A549 (cell line): ENCODE measurements around the gene CEP85L. TPM values are rescaled to one million over a fixed set of nuclear protein-coding genes. Genes with fewer than 3 reads are reported as not detected.
A peak's percentile ranks its signal among the peaks of the same experiment; 100 is the strongest.

Experiments
- ATAC-seq, 2 experiments: fragments of 200-7000 bp in 1 of 2; fragments of >200 bp in 1 of 2; cut with Nextera tagmentation in 1 of 2; cut with Tn5 transposase in 1 of 2; 3 replicates each; pipeline versions ENCODE4 v1.8.0 to v1.9.1; 2018 to 2020; ENCODE audit warnings: mild to moderate bottlenecking in 1 of 2, moderate library complexity in 1 of 2
- CTCF ChIA-PET: fragments of 300-600 bp; sonication (Branson Sonifier 250); formaldehyde crosslinking; extraction: SDS; loops from one replicate; lab custom pipeline; 2021; ENCODE audit warnings: antibody characterized with exemption, inconsistent platforms; lab: Yijun Ruan, JAX
- POLR2A ChIA-PET: fragments of 350-600 bp; formaldehyde crosslinking; extraction: SDS; loops from one replicate; lab custom pipeline; 2021; ENCODE audit warnings: antibody characterized with exemption, inconsistent platforms; lab: Yijun Ruan, JAX
- DNase-seq, 2 experiments: peaks; one replicate each; pipeline versions ENCODE4 v3.0.0 to v3.0.0-alpha.2; 2011 to 2016; ENCODE audit warnings: low read depth in 1 of 2, low spot score in 1 of 2
- FAIRE-seq: peaks from 2 replicates; lab custom pipeline; 2011; peaks lifted over from hg19 to GRCh38; lab: Jason Lieb, UNC
- H3K27ac ChIP-seq, 2 experiments: fragments of >200 bp; sonication (Bioruptor Twin); formaldehyde crosslinking; 3 replicates each; pipeline ENCODE4 v1.5.1; 2016 to 2017
- H3K4me1 ChIP-seq: fragments of >200 bp; sonication (Bioruptor Twin); formaldehyde crosslinking; 3 replicates; pipeline ENCODE4 v1.6.1; 2016
- H3K4me2 ChIP-seq: fragments of >200 bp; sonication (Bioruptor Twin); formaldehyde crosslinking; 3 replicates; pipeline ENCODE4 v1.6.1; 2016
- H3K4me3 ChIP-seq: fragments of >200 bp; sonication (Bioruptor Twin); formaldehyde crosslinking; 3 replicates; pipeline ENCODE4 v1.5.1; 2016
- H3K9me3 ChIP-seq: fragments of >200 bp; sonication (Bioruptor Twin); formaldehyde crosslinking; 3 replicates; pipeline ENCODE4 v1.6.1; 2016
- CEBPB ChIP-seq, 2 experiments: fragments of >200 bp in 1 of 2; sonication (Bioruptor Twin) in 1 of 2; formaldehyde crosslinking in 1 of 2; IDR thresholded peaks; 2 replicates each; pipeline ENCODE4 v1.6.1; 2012 to 2016
- CTCF ChIP-seq: fragments of >200 bp; sonication (Bioruptor Twin); formaldehyde crosslinking; IDR thresholded peaks from 3 replicates; pipeline ENCODE4 v1.5.1; 2016
- FOSB ChIP-seq: fragments of 250-450 bp; sonication (Bioruptor Pico); IDR thresholded peaks from 2 replicates; pipeline ENCODE4 v1.5.0; 2020; ENCODE audit warnings: mild to moderate bottlenecking, moderate library complexity
- FOSL2 ChIP-seq, 2 experiments: fragments of 450-650 bp in 1 of 2; fragments of >200 bp in 1 of 2; sonication (Bioruptor Twin) in 1 of 2; formaldehyde crosslinking; IDR thresholded peaks; 2 replicates each; pipeline versions ENCODE4 v1.5.0 to v1.6.1; 2016 to 2020; ENCODE audit warnings: mild to moderate bottlenecking in 1 of 2, moderate library complexity in 1 of 2
- HDAC2 ChIP-seq: fragments of 200-600 bp; sonication (generic); IDR thresholded peaks from 2 replicates; pipeline ENCODE4 v1.6.1; 2016
- JUNB ChIP-seq: fragments of >200 bp; sonication (Bioruptor Twin); formaldehyde crosslinking; IDR thresholded peaks from 2 replicates; pipeline ENCODE4 v1.6.1; 2016
- KDM1A ChIP-seq: fragments of 200-600 bp; sonication (generic); IDR thresholded peaks from 2 replicates; pipeline ENCODE4 v1.6.1; 2016; ENCODE audit warnings: low read depth, mild to moderate bottlenecking
- KDM5A ChIP-seq: fragments of 200-600 bp; sonication (generic); IDR thresholded peaks from 2 replicates; pipeline ENCODE4 v1.6.1; 2016; ENCODE audit warnings: antibody characterized with exemption, mild to moderate bottlenecking
- MAX ChIP-seq: IDR thresholded peaks from 2 replicates; pipeline ENCODE4 v1.6.1; 2012
- MYC ChIP-seq: IDR thresholded peaks from 2 replicates; pipeline ENCODE4 v1.6.1; 2012; ENCODE audit warnings: mild to moderate bottlenecking, inconsistent platforms, low read length, improper control_type of control experiment, borderline replicate concordance
- NFE2L2 ChIP-seq: fragments of 150-350 bp; conservative IDR thresholded peaks from 2 replicates; pipeline ENCODE4 v1.6.1; 2014; ENCODE audit warnings: low read length
- PHF8 ChIP-seq: fragments of 200-600 bp; sonication (generic); IDR thresholded peaks from 2 replicates; pipeline ENCODE4 v1.6.1; 2016; ENCODE audit warnings: low read depth, mild to moderate bottlenecking, antibody characterized with exemption, moderate library complexity, borderline replicate concordance
- RAD21 ChIP-seq, 2 experiments: fragments of >200 bp in 1 of 2; sonication (Bioruptor Twin) in 1 of 2; formaldehyde crosslinking in 1 of 2; IDR thresholded peaks in 1 of 2; conservative IDR thresholded peaks in 1 of 2; 2 replicates in 1 of 2; 3 replicates in 1 of 2; pipeline ENCODE4 v1.6.1; 2012 to 2018; ENCODE audit warnings: inconsistent platforms in 1 of 2
- RARB ChIP-seq: fragments of 250-450 bp; sonication (Bioruptor Pico); IDR thresholded peaks from 2 replicates; pipeline ENCODE4 v1.8.0; 2021; ENCODE audit warnings: mild to moderate bottlenecking, moderate library complexity
- SMC3 ChIP-seq: fragments of >200 bp; sonication (Bioruptor Twin); formaldehyde crosslinking; IDR thresholded peaks from 3 replicates; pipeline ENCODE4 v1.6.1; 2018; ENCODE audit warnings: inconsistent platforms
- TFCP2L1 ChIP-seq: fragments of 250-450 bp; sonication (Bioruptor Pico); IDR thresholded peaks from 2 replicates; pipeline ENCODE4 v1.5.0; 2021; ENCODE audit warnings: mild to moderate bottlenecking
- ZSCAN20 ChIP-seq: fragments of 250-450 bp; sonication (Bioruptor Pico); IDR thresholded peaks from 2 replicates; pipeline ENCODE4 v1.8.0; 2022; ENCODE audit warnings: mild to moderate bottlenecking, moderate library complexity
- WGBS: methylation state at CpG from one replicate; pipeline ENCODE4 v1.1.6; 2017; ENCODE audit errors: missing lambda C conversion rate; 5-methylcytosine and 5-hydroxymethylcytosine counted together
- polyA plus RNA-seq, 4 experiments: library from polyadenylated mRNA; depleted of rRNA in 3 of 4; stranded (reverse); fragments of >200 nt; fragmentation: RNase III in 1 of 4; extraction: RNeasy Plus Mini Kit Qiagen cat#74134 plus additional on column Dnase treatment in 1 of 4; gene quantifications; 2 replicates in 3 of 4; 3 replicates in 1 of 4; pipeline ENCODE4 v1.2.3, GENCODE V29; 2011 to 2017

Gene CEP85L
- polyA plus RNA-seq, 2 of the 4 experiments (the other 2 are of a cell fraction), result 1.3 to 3.4 TPM

GRCh38 chr6:118509009-118509617, 142.3 kb downstream of the CEP85L start:
- ATAC-seq, result no peak
- Histone ChIP-seq H3K4me2 (no peak overlapping the region), H3K4me1 (no peaks in the 10 kb centered on the region), H3K9me3 (no peaks in the 10 kb centered on the region), H3K4me3 (no peak overlapping the region), H3K27ac (no peak overlapping the region)
- peak; percentile 2 to 30 for DNase-seq
- CTCF ChIA-PET, result no interaction called here
- FAIRE-seq, result no peak
- TF ChIP-seq SMC3 (peak; percentile 56), RAD21 (conservative IDR thresholded peaks at IDR 0.05 in 1 of 2, IDR thresholded peaks at IDR 0.05 in 1 of 2) (peak; percentile 65 to 67), CTCF (peak; percentile 73), NFE2L2 (no peak)
- 5% methylated on average over 3 of the region's 3 CpGs for WGBS
- POLR2A ChIA-PET, result no interaction called here

- CTCF ChIA-PET, result interaction anchor here (1.4 kb wide), 1 partner anchor 223 kb away, joined by 4 read pairs; no protein-coding TSS in a partner anchor
Measured at GRCh38 chr6:118507636-118508035, 143.8 kb downstream of the CEP85L start.

DNA sequence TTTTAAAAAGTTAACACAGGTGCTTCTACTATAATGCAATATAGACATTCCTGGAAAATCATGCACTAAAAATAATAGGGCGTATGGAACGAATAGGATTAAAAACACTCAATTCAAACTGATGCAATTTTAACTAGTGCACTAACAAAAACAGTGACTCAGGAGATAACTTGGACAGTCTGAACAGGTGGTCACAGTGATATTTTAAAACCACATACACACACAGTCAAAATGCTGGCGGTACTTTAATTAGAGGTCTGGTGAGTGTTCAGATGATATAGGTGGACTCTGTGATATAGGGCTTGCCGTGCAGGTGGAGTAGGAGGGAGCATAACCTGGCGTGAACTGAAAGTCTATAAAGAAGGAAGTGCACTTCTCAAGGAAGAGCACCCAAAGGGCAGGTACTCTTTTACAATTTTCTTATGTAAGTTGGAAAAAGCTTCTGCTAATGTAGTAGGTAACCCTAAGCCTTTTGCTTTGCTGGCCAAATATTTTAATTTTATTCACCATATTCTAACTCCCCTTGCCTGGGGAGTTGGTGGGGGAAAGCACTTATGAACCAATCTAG, 145.2 kb downstream of the CEP85L start:
- H3K9me3 ChIP-seq, result no peaks in the 10 kb centered on the region
- WGBS, result 94% methylated on average over 5 of the region's 5 CpGs
- no peak overlapping the region for H3K4me3 ChIP-seq
- CTCF ChIA-PET, result no interaction called here
- ATAC-seq (no peak), FAIRE-seq (no peak), DNase-seq (no peak)
- TF ChIP-seq MAX (no peak), HDAC2 (no peak)
- H3K4me2 ChIP-seq, result no peak overlapping the region
- no peaks in the 10 kb centered on the region for H3K4me1 ChIP-seq
- no peak overlapping the region for H3K27ac ChIP-seq
- POLR2A ChIA-PET, result no interaction called here

More at GRCh38 chr6:118507636-118508035, 143.8 kb downstream of the CEP85L start:
- FAIRE-seq, result no peak
- TF ChIP-seq KDM5A, result no peak
- no peak for TF ChIP-seq HDAC2
- no peak for TF ChIP-seq TFCP2L1 (CRISPR knock-in tag)
- no peak for TF ChIP-seq PHF8
- no peak for TF ChIP-seq JUNB
- no peak for TF ChIP-seq ZSCAN20 (CRISPR knock-in tag)
- no peak for TF ChIP-seq FOSL2 (IDR thresholded peaks at IDR 0.05)
- TF ChIP-seq FOSL2 (CRISPR knock-in tag; IDR thresholded peaks at IDR 0.05), result no peak
- no peak for TF ChIP-seq RARB (CRISPR knock-in tag)
- TF ChIP-seq FOSB (CRISPR knock-in tag), result no peak
- TF ChIP-seq KDM1A, result no peak
- TF ChIP-seq MYC, result no peak
- TF ChIP-seq CEBPB (IDR thresholded peaks at IDR 0.05), result no peak
- TF ChIP-seq CTCF, result no peak
- TF ChIP-seq SMC3, result no peak
- TF ChIP-seq, all 56 proteins: peak for 0
- 90% methylated on average over 1 of the region's 1 CpG for WGBS
- H3K4me3 ChIP-seq, result no peak overlapping the region
- ATAC-seq (no peak), DNase-seq (no peak)
- H3K27ac ChIP-seq, result no peak overlapping the region
- POLR2A ChIA-PET, result no interaction called here
- H3K4me1 ChIP-seq, result no peaks in the 10 kb centered on the region
- no peak overlapping the region for H3K4me2 ChIP-seq
- H3K9me3 ChIP-seq, result no peaks in the 10 kb centered on the region
